Mesothelial cell of epicardium (in vitro differentiated cells): ENCODE data around the gene HMGCLL1. TPM values are rescaled to one million over a fixed set of nuclear protein-coding genes. Genes with fewer than 3 reads are reported as not detected.

Experiments used
- DNase-seq, 2 experiments: peaks; one replicate each; pipeline ENCODE4 v3.0.0; 2021; ENCODE audit warnings: low spot score in 2 of 2; ENCODE audit not compliant: unreplicated experiment in 2 of 2
- H3K27ac Mint-ChIP-seq: 2 replicates; pipeline ENCODE4 v1.8.0; 2021; ENCODE audit warnings: mixed read lengths
- H3K27me3 Mint-ChIP-seq: 2 replicates; pipeline ENCODE4 v1.8.0; 2021; ENCODE audit warnings: low read depth, mixed read lengths
- H3K36me3 Mint-ChIP-seq: 2 replicates; pipeline ENCODE4 v1.8.0; 2021; ENCODE audit warnings: mixed read lengths
- H3K4me1 Mint-ChIP-seq: 2 replicates; pipeline ENCODE4 v1.8.0; 2021; ENCODE audit warnings: mixed read lengths
- H3K4me3 Mint-ChIP-seq: 2 replicates; pipeline ENCODE4 v1.8.0; 2021; ENCODE audit warnings: mild to moderate bottlenecking, moderate library complexity, mixed read lengths
- H3K9me3 Mint-ChIP-seq: 2 replicates; pipeline ENCODE4 v1.8.0; 2021; ENCODE audit warnings: mixed read lengths
- total RNA-seq: library from RNA; stranded (reverse); gene quantifications from 3 replicates; pipeline ENCODE4 v1.2.1, GENCODE V29; 2021
- TF ChIP-seq, protein P1 (sequence below): fragments of 200-600 bp; sonication (generic); IDR thresholded peaks from one replicate; pipeline ENCODE4 v1.5.0; 2021; ENCODE audit warnings: antibody characterized with exemption; ENCODE audit not compliant: unreplicated experiment

Gene HMGCLL1
- total RNA-seq, 1 donor from 2014 or later, result 2.4 TPM

DNA sequence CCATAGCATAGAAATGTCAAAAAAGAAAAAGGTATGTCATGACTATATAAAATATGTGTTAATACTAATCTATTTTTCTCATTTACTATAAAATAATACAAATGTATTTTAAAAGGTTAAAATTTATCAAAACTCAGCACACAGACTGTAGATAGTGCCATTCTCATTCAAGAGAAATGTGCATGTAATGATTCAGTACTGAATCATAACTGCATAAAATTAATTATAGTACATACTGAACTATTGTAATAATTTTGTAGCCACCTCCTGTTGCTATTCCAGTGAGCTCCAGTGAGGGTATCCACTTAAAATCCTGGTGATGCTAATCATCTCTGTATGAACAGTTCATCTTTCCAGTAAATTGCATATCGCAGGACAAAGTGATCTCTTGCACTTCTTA lies 82.8 kb downstream of the HMGCLL1 start:
- no peak overlapping the region for H3K27ac Mint-ChIP-seq
- H3K4me1 Mint-ChIP-seq, result peaks cover 12% of the 10 kb centered on the region
- H3K9me3 Mint-ChIP-seq, result no peaks in the 10 kb centered on the region

DNA sequence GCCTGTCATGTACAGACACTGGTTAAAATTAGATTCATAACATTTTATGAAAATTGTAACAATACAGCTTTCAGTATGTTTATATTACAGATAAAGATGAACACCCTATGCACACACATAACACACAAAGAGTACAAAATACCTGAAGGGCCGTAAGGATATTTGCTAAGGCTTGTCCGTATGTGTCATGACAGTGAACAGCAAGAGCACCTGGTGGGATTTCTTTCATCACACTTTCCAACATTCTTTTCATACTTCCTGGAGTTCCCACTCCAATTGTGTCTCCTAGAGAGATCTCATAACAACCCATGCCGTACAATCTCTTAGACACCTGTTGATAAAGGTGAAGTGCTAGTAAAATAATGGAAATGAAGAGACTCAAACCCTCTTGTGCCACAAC lies 83.7 kb downstream of the HMGCLL1 start:
- Mint-ChIP-seq H3K9me3 (no peaks in the 10 kb centered on the region), H3K4me3 (no peak overlapping the region), H3K4me1 (peaks cover 12% of the 10 kb centered on the region), H3K36me3 (no peaks in the 10 kb centered on the region), H3K27ac (no peak overlapping the region), H3K27me3 (no peaks in the 10 kb centered on the region)
- no peak for DNase-seq
- TF ChIP-seq, protein P1, sequence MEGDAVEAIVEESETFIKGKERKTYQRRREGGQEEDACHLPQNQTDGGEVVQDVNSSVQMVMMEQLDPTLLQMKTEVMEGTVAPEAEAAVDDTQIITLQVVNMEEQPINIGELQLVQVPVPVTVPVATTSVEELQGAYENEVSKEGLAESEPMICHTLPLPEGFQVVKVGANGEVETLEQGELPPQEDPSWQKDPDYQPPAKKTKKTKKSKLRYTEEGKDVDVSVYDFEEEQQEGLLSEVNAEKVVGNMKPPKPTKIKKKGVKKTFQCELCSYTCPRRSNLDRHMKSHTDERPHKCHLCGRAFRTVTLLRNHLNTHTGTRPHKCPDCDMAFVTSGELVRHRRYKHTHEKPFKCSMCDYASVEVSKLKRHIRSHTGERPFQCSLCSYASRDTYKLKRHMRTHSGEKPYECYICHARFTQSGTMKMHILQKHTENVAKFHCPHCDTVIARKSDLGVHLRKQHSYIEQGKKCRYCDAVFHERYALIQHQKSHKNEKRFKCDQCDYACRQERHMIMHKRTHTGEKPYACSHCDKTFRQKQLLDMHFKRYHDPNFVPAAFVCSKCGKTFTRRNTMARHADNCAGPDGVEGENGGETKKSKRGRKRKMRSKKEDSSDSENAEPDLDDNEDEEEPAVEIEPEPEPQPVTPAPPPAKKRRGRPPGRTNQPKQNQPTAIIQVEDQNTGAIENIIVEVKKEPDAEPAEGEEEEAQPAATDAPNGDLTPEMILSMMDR, result no peak

More for the DNA sequence above, 82.8 kb downstream of the HMGCLL1 start:
- H3K4me3 Mint-ChIP-seq, result no peak overlapping the region
- no peaks in the 10 kb centered on the region for H3K27me3 Mint-ChIP-seq
- TF ChIP-seq, protein P1, result no peak
- no peak for DNase-seq
- no peaks in the 10 kb centered on the region for H3K36me3 Mint-ChIP-seq

DNA sequence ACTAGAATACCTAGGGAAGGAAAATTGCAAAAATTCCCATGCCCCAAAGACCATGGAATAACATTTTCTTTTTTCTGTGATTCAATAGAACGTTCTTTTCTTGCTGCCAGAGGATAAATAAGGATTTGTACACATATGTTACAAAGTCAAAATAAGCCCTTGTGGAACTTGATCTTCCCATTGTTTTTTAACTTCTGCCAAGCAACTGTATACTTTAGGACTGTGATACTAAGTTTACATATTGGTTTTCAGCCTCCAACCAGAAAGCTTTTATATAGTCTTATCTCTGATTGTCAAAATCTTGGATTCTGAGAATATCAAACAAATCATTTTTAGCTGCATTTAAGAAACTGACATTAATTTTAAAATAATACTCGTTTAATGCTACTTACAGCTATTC lies 84.6 kb downstream of the HMGCLL1 start:
- no peak overlapping the region for H3K4me3 Mint-ChIP-seq

DNA sequence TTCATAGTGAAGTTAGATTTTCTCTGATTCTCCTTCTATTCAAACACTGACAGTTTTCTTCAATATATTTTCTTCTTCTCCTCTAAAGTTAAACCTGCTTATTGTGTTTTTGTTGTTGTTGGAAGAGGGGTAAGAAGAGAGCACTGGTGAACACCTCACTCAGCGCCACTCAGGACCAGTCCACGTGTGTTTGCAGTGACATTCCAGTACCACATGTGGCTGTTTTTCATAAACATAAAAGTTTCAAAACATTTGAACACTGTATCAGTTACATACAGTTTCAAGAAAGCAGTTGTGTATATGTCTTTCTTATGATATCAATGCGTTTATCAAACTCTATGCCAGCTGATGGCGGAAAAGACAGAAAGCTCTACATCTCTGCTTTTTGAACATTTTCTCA lies 86.7 kb downstream of the HMGCLL1 start:
- Mint-ChIP-seq H3K4me3 (no peak overlapping the region), H3K9me3 (peaks cover 7% of the 10 kb centered on the region), H3K36me3 (no peaks in the 10 kb centered on the region), H3K4me1 (peaks cover 12% of the 10 kb centered on the region), H3K27me3 (no peaks in the 10 kb centered on the region), H3K27ac (no peak overlapping the region)
- TF ChIP-seq, protein P1, result no peak
- DNase-seq, result no peak

More for the DNA sequence above, 84.6 kb downstream of the HMGCLL1 start:
- H3K27me3 Mint-ChIP-seq, result no peaks in the 10 kb centered on the region
- no peak overlapping the region for H3K27ac Mint-ChIP-seq
- TF ChIP-seq, protein P1, result no peak
- H3K9me3 Mint-ChIP-seq, result no peaks in the 10 kb centered on the region
- no peak for DNase-seq
- peaks cover 12% of the 10 kb centered on the region for H3K4me1 Mint-ChIP-seq
- H3K36me3 Mint-ChIP-seq, result no peaks in the 10 kb centered on the region

DNA sequence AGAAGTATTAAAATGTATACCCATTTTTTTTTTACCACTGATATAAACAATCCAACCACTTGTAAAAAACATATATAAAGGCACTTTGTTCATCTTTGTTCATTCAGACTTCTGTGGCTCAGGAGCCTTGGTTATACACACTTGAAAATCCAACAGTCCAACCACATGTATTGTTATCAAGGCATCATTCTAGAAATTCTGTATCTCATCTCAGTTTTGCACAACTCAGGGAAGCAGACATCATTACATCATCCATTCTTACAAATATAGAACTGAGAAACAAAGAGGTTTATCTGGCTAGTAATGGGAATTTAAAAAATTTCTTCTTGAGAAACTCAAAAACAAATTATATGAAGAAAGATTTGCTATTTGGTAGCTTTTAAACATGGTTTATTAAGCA lies 88.1 kb downstream of the HMGCLL1 start:
- H3K27me3 Mint-ChIP-seq, result no peaks in the 10 kb centered on the region
- peaks cover 7% of the 10 kb centered on the region for H3K9me3 Mint-ChIP-seq
- H3K36me3 Mint-ChIP-seq, result no peaks in the 10 kb centered on the region
- TF ChIP-seq, protein P1, result no peak
- H3K4me3 Mint-ChIP-seq, result no peak overlapping the region
- peaks cover 12% of the 10 kb centered on the region for H3K4me1 Mint-ChIP-seq
- no peak overlapping the region for H3K27ac Mint-ChIP-seq
- DNase-seq, result no peak

DNA sequence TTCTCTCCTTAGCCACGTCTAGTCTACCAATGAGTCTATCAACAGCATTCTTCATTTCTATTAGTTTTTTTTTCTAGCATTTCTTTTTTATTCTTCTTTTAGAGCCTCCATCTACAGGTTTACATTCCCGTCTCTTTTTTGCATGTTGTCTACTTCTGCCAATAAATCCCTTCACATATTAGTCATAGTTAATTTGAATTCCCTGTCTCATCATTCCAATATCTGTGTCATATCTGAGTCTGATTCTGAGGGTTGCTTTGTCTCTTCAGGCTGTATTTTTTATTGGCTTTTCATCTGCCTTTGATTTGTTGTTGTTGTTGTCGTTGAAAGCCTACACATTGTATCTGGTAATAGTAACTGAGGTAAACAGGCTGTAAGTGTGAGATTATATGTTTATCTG lies 104.6 kb downstream of the HMGCLL1 start:
- DNase-seq, result no peak
- no peak overlapping the region for H3K27ac Mint-ChIP-seq
- H3K9me3 Mint-ChIP-seq, result peaks cover 14% of the 10 kb centered on the region
- peaks cover 10% of the 10 kb centered on the region for H3K36me3 Mint-ChIP-seq
- no peaks in the 10 kb centered on the region for H3K27me3 Mint-ChIP-seq
- TF ChIP-seq, protein P1, result no peak
- no peaks in the 10 kb centered on the region for H3K4me1 Mint-ChIP-seq
- H3K4me3 Mint-ChIP-seq, result no peak overlapping the region
